ENCODE results near the gene LARP4B.

LARP4B gene

DNA sequence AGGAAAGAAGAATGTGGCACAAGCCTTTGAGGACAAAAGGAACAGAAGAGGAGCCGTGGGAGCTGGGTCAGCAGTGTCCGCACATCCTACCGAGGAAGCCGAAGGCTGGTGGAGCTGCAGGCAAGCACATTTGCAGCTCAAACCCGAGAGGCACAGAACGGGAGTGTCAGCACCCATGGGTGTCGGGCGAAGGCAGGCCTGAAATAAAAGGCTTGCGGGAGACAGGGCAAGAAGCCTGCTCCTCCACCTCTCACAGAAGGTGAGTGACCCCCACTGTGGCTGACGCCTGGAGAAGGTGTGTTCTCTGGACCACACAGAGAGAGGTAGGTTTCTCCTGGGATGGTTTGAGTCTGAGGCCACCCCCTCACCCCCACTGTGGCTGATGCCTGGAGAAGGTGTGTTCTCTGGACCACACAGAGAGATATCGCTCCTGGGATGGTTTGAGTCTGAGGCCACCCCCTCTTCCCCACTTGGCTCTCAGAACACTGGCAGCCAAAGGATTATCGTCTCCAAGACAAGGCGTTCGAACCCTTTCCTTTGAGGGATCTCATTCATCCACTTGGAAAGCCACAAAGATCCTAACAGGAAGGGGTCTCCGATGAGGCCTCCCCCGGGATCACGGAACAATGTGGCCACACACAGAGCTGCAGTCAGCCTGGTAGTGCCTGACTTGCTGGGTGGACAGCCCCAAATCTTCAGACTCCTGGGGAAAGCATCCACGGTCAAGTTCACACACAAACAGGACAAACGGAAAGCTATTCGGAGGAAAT lies 35.1 kb upstream of the LARP4B start:
- no peak for TF ChIP-seq POLR2A (IDR thresholded peaks at IDR 0.05; ENCODE audit: low read depth, low read length)
- no peak for DNase-seq (ENCODE audit: insufficient read length, low spot score)
- FAIRE-seq, result no peak

- TF ChIP-seq POLR2A (IDR thresholded peaks at IDR 0.05; ENCODE audit: low read depth, low read length), result no peak
- no peak for DNase-seq (ENCODE audit: insufficient read length, low spot score)
- FAIRE-seq, result no peak
These were observed 33.5 kb upstream of the LARP4B start for GRCh38 chr10:964988-965417.

GRCh38 chr10:964321-964987 lies 32.9 kb upstream of the LARP4B start:
- TF ChIP-seq POLR2A (IDR thresholded peaks at IDR 0.05; ENCODE audit: low read depth, low read length), result no peak
- DNase-seq (ENCODE audit: insufficient read length, low spot score) (no peak), FAIRE-seq (no peak)

DNA sequence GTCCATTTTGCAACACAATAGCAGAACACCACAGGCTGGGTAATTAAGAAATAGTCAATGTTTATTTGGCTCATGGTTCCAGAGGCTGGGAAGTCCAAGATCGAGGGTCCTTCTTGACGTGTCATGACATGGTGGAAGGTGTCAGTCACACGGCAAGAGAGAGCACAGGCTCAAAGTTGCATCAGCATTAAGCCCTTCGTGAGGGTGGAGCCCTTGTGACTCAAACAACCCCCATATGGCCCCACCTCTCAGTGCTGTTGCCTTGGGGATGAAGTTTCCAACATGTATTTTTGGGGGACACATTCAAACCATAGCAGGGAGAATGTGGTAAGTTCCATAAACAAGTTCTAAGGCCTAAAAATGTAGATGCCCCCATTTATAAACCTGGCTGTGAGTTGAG lies 32.1 kb upstream of the LARP4B start:
- DNase-seq (ENCODE audit: insufficient read length, low spot score) (no peak), FAIRE-seq (no peak)
- no peak for TF ChIP-seq POLR2A (IDR thresholded peaks at IDR 0.05; ENCODE audit: low read depth, low read length)

GRCh38 chr10:963186-963585 lies 31.7 kb upstream of the LARP4B start:
- no peak for TF ChIP-seq POLR2A (IDR thresholded peaks at IDR 0.05; ENCODE audit: low read depth, low read length)
- no peak for DNase-seq (ENCODE audit: insufficient read length, low spot score)
- FAIRE-seq, result no peak

GRCh38 chr10:962342-962741 lies 30.8 kb upstream of the LARP4B start:
- DNase-seq (ENCODE audit: insufficient read length, low spot score) (no peak), FAIRE-seq (no peak)
- TF ChIP-seq POLR2A (IDR thresholded peaks at IDR 0.05; ENCODE audit: low read depth, low read length), result no peak

GRCh38 chr10:958856-959255 lies 27.4 kb upstream of the LARP4B start:
- no peak for DNase-seq (ENCODE audit: insufficient read length, low spot score)
- no peak for TF ChIP-seq POLR2A (IDR thresholded peaks at IDR 0.05; ENCODE audit: low read depth, low read length)
- no peak for FAIRE-seq

- TF ChIP-seq POLR2A (IDR thresholded peaks at IDR 0.05; ENCODE audit: low read depth, low read length), result no peak
- no peak for FAIRE-seq
- DNase-seq (ENCODE audit: insufficient read length, low spot score), result no peak
These were observed 26.6 kb upstream of the LARP4B start for GRCh38 chr10:958106-958505.

- no peak for DNase-seq (ENCODE audit: insufficient read length, low spot score)
- no peak for FAIRE-seq
- TF ChIP-seq POLR2A (IDR thresholded peaks at IDR 0.05; ENCODE audit: low read depth, low read length), result no peak
These were observed 24.3 kb upstream of the LARP4B start for GRCh38 chr10:955820-956217.

DNA sequence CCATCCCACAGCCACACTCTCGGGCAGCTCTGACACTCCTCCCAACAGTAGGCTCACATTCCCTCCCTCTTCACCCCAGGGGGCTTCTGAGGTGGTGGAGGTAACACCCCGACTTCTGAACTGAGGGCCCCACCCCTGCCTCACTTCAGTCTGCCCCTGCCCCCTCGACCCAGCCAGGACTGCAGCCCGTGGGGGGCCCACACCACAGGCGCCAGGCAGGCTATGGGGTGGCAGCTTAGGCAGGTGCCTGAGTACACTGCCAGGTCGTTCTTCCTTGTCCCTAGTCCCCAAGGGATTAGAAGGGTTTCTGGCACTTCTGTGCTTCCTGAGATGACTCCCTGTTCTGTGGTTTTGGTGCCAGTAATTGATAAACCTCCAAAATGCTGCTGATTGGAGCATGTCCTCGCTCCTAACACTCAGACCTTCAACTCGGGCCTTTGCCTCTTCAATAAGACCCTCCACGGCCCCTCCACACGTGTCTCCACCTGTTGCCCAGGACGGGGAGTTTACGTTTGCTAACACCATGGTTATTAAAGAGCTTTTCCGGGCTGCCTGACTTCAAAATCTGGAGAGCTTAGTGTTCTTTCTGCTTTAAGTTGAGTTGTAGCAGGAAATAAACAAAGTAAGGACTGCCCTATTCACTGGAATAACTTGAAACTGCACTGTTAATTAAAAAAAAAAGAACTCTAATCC lies 23.8 kb upstream of the LARP4B start:
- FAIRE-seq (no peak), DNase-seq (ENCODE audit: insufficient read length, low spot score) (no peak)
- no peak for TF ChIP-seq POLR2A (IDR thresholded peaks at IDR 0.05; ENCODE audit: low read depth, low read length)

- no peak for FAIRE-seq
- DNase-seq (ENCODE audit: insufficient read length, low spot score), result no peak
- no peak for TF ChIP-seq POLR2A (IDR thresholded peaks at IDR 0.05; ENCODE audit: low read depth, low read length)
These were observed 22.9 kb upstream of the LARP4B start for GRCh38 chr10:954396-954795.

GRCh38 chr10:953836-954235 lies 22.3 kb upstream of the LARP4B start:
- no peak for TF ChIP-seq POLR2A (IDR thresholded peaks at IDR 0.05; ENCODE audit: low read depth, low read length)
- no peak for DNase-seq (ENCODE audit: insufficient read length, low spot score)
- FAIRE-seq, result no peak

GRCh38 chr10:949446-949845 lies 17.9 kb upstream of the LARP4B start:
- DNase-seq (ENCODE audit: insufficient read length, low spot score), result no peak
- no peak for TF ChIP-seq POLR2A (IDR thresholded peaks at IDR 0.05; ENCODE audit: low read depth, low read length)
- FAIRE-seq, result no peak

GRCh38 chr10:948347-948746 lies 16.8 kb upstream of the LARP4B start:
- DNase-seq (ENCODE audit: insufficient read length, low spot score) (no peak), FAIRE-seq (no peak)
- TF ChIP-seq POLR2A (IDR thresholded peaks at IDR 0.05; ENCODE audit: low read depth, low read length), result no peak
